IPS DF 6.9 (cell line): ENCODE results near the gene TNFRSF13B.

Source experiments
- DNase-seq: peaks from one replicate; pipeline ENCODE4 v3.0.0-alpha.2; 2013; ENCODE audit warnings: low read depth, low spot score
- H3K27ac ChIP-seq: one replicate; pipeline ENCODE4 v1.5.1; 2013; ENCODE audit warnings: low read length, control low read depth
- H3K27me3 ChIP-seq: 2 replicates; pipeline ENCODE4 v1.6.1; 2013; ENCODE audit warnings: mild to moderate bottlenecking, low read length; ENCODE audit not compliant: control insufficient read depth, insufficient read depth
- H3K36me3 ChIP-seq: 2 replicates; pipeline ENCODE4 v1.6.1; 2013; ENCODE audit warnings: low read length; ENCODE audit not compliant: control insufficient read depth, insufficient read depth
- H3K4me1 ChIP-seq: 2 replicates; pipeline ENCODE4 v1.6.1; 2013; ENCODE audit warnings: low read length; ENCODE audit not compliant: control insufficient read depth, insufficient read depth
- H3K4me3 ChIP-seq: 2 replicates; pipeline ENCODE4 v1.5.1; 2013; ENCODE audit warnings: mild to moderate bottlenecking, low read length
- H3K9me3 ChIP-seq: 2 replicates; pipeline ENCODE4 v1.6.1; 2013; ENCODE audit warnings: low read length, inconsistent platforms; ENCODE audit not compliant: control insufficient read depth, insufficient read depth
- WGBS: extraction: QIAGEN DNeasy Blood & Tissue Kit; methylation state at CpG from one replicate; pipeline ENCODE4 v1.1.7; 2013; ENCODE audit warnings: mixed read lengths, missing lambda C conversion rate; ENCODE audit not compliant: insufficient read length, insufficient coverage; 5-methylcytosine and 5-hydroxymethylcytosine counted together

TNFRSF13B gene

DNA sequence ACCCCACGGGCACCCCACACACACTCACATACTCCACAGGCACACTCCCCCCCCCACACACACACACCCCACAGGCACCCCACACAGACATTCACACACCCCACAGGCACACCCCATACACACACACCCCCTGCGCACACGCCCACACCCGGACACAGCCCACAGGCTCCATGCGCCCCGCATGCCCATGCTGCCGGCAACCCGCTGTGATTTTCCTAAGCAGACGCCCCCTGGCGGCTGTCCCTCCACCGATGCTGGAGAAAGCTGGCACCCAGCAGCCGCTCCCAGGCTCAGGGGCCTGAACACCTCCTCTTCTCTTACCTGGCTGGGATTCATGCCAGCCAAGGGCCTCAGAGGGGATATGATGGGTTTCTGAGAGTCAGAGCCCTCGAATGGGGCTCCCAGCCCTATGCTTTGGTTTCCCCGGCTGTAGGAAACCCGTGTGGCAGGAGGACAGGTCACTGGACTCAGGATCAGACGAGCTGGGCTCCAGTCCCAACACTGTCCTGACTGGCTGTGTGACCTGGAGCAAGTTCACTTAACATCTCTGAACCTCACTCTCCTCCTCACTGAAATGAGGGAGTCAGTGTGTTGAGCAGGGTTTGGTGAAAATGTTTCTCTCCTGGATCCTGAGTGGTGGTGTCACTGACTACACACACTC lies 19.6 kb upstream of the TNFRSF13B start:
- no peaks in the 10 kb centered on the region for H3K27me3 ChIP-seq
- no CpG with 5 or more reads among the region's 16 CpGs for WGBS
- no peaks in the 10 kb centered on the region for H3K9me3 ChIP-seq
- no peaks in the 10 kb centered on the region for H3K36me3 ChIP-seq
- H3K4me3 ChIP-seq, result no peak overlapping the region
- H3K4me1 ChIP-seq, result no peaks in the 10 kb centered on the region
- H3K27ac ChIP-seq, result no peak overlapping the region
- peak; percentile 52 for DNase-seq

DNA sequence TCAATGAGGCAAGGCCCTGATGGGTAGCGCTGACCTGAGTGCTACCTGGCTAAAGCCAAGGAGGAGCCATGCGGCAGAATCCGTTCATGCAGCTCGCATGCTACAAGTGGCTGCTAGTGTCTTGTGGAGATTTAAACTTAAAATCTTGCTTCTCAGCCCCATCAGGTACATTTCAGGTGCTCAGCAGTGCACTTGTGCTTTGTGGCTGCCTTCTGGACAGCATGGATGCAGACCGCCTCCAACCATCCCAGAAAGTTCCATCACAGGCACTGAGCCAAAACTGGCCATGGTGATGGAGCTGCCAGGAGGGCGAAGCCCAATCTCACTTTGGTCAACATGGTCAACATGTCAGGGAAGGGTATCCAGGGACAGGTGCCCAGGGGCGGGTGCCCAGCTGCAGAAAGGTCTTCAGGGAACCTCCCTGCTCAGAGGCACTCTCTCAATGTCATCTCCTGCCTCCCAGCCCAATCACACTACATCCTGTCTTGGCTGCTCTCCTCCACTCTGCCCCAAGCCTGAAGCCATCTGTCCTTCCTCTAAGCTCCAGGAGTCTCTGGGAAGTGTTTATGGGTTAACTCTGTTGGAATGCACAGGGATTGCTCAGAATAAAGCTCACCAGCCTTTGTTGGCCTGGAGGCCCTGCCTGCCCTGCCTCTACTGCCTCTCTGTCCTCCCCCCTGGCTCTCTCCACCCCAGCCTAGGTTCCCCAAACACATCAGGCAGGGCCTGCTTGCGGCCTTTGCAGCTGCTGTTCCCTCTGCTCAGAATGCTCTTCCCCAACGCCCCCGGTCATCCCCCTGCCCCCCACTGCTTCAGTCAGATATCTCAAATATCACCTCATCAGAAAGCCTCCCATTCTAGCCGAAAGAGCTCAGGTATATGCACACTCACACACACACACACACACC lies 18.3 kb upstream of the TNFRSF13B start:
- no CpG with 5 or more reads among the region's 11 CpGs for WGBS
- no peak overlapping the region for H3K27ac ChIP-seq
- H3K9me3 ChIP-seq, result no peaks in the 10 kb centered on the region
- no peaks in the 10 kb centered on the region for H3K27me3 ChIP-seq
- H3K4me1 ChIP-seq, result no peaks in the 10 kb centered on the region
- no peak for DNase-seq
- no peak overlapping the region for H3K4me3 ChIP-seq
- H3K36me3 ChIP-seq, result no peaks in the 10 kb centered on the region

DNA sequence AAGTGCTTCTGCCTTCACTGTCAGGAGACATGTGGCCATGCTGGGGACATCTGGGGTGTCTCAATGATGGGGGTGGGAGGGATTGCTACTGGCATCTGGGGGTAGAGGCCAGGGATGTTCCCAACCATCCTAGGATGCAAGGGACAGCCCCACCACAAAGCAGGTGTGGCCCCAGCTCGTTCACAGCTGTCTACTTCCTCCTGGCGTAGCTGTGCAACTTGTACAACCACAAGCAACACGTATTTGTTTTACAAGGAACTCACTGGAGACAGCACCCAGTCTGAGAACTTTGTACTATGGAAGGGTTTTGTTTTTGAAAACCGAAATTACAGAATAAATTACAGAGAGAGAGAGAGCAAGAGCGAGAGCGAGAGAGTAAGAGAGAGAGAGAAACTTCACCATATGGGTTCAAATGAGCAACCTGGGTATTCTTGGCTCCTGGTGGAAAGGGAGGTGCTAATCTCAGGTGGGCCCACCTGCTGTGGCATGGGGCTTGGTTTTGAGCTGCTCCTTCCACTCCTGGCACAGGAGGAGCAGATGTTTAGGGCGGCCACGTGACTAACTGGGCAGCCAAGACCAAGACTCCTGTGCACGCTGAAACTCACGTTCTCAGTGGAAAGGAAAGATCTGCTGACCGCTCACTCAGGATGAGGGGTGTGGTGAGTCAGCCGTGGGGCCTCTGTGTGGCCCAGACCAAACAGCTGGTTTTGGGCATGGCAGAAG lies 17.5 kb upstream of the TNFRSF13B start:
- WGBS, result no CpG with 5 or more reads among the region's 12 CpGs
- Histone ChIP-seq H3K9me3 (no peaks in the 10 kb centered on the region), H3K27me3 (no peaks in the 10 kb centered on the region), H3K4me3 (no peak overlapping the region), H3K36me3 (no peaks in the 10 kb centered on the region), H3K4me1 (no peaks in the 10 kb centered on the region), H3K27ac (no peak overlapping the region)
- DNase-seq, result no peak

DNA sequence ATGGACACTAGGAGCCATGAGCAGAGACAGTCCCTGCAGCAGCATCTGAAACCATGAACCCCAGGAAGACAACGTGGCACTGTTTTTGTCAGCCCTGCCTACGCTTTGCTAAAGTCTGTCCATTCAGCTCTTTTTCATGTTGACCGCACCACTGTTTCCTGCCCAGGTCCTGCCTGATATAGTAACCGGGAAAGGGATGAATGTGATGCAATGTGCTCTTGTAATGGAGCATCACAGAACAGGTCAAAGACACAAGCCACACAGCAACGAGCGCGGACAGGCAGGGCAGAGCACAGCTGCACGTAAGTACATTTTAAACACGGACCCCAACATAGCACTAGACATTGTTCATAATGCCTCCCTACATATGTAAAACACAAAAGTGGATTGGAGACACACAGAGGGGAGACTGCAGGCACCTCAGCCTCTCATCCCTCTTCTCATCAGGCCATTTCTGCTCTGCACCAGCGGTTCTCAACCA lies 16.9 kb upstream of the TNFRSF13B start:
- WGBS, result no CpG with 5 or more reads among the region's 10 CpGs
- no peak for DNase-seq
- Histone ChIP-seq H3K36me3 (no peaks in the 10 kb centered on the region), H3K9me3 (no peaks in the 10 kb centered on the region), H3K27me3 (no peaks in the 10 kb centered on the region), H3K4me1 (no peaks in the 10 kb centered on the region), H3K4me3 (no peak overlapping the region), H3K27ac (no peak overlapping the region)

DNA sequence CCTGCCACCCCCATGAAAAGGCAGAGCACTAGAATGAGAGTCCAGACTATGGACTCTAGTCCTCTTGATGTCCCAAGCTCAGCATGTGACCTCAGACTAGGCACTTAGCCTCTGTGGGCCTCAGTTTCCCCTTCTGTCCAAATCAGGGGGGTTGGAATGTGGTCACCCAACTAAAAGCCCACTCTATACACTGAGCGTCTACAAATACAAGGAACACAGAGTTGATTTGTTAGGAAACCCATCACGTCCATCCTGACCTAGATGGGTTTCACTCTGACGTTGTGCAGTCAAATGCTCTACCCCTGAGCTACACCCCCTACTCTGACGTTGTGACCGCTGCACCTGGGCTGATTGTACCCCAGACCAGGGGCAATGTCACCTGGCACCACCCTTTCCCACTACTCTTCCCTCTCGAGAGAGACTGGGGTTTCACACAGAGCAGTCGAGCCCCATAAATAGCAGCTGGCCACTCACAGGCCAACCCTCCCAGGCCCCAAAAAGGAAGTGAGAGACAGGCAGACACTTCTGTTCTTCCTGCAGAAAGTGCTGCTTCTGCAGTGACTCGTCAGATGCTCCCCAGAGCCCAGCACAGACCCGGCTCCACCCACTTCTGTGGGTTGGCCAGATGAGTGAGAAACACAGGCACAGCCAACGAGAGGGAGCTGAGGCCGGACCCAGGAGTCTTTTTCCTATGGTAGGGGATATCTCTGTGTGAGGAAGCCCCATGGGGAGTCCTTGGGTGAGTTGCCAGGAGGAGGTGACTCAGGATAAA lies 16.1 kb upstream of the TNFRSF13B start:
- no CpG with 5 or more reads among the region's 11 CpGs for WGBS
- Histone ChIP-seq H3K27me3 (no peaks in the 10 kb centered on the region), H3K9me3 (no peaks in the 10 kb centered on the region), H3K4me1 (no peaks in the 10 kb centered on the region), H3K36me3 (no peaks in the 10 kb centered on the region), H3K27ac (no peak overlapping the region), H3K4me3 (no peak overlapping the region)
- DNase-seq, result no peak

DNA sequence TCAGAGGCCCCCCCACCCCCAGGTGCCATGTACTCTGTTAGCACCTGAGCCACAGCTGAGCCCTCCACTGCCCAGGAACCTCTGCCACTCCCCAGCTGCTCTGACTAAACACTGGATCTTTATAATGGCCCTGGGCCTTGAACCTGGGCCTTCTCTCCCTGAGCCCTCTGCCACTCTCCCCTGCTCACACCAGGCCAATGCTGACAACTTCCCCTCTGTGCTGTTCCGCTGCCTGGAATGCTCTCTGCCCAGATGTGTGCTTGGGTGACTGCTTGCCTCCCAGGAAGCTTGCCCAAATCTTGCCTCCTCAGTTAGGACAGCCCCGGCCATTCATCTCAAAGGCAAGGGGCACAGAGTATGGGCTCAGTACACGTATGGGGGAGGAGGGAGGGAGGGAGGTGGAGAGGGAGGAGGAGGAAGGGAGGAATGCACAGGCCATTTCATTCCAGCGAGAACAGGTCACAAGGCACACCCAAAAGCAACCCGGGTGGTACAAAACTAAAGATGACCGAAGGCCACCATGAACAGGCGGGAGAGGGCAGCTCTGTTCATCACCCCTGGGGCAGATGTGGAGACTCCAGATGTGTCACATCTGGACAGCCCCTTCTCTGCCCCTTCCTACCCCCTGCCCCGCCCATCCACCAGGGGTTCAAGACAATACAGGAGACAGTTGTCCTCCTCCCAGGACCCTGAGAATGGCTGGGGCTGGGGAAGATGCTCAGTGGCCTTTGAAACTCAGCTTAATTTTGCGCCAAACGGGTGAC lies 15.3 kb upstream of the TNFRSF13B start:
- whole genome bisulfite sequencing, result no CpG with 5 or more reads among the region's 10 CpGs

DNA sequence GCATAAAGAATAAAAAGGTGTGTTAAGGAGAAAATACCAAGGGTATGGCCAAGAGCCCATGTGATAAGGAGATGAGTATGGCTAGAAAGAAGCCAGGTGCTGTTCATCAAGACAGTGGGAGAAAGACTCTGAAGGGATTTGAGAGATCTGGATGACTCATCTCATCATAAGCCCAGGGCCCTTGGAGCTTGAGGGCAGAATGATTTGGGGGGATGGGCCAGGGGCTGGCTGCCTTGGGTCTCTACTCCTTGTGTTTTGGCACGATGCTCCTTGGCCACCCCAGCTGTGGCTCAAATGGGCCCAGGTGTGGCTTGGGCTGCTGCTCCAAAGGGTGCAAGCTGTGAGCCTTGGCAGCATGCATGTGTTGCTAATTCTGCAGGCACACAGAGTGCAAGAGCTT lies 14.5 kb upstream of the TNFRSF13B start:
- DNase-seq, result no peak

More for the DNA sequence above, 15.3 kb upstream of the TNFRSF13B start:
- no peak overlapping the region for H3K27ac ChIP-seq
- no peak for DNase-seq
- H3K27me3 ChIP-seq, result no peaks in the 10 kb centered on the region
- H3K4me3 ChIP-seq, result no peak overlapping the region
- no peaks in the 10 kb centered on the region for H3K9me3 ChIP-seq
- H3K36me3 ChIP-seq, result no peaks in the 10 kb centered on the region
- H3K4me1 ChIP-seq, result no peaks in the 10 kb centered on the region

DNA sequence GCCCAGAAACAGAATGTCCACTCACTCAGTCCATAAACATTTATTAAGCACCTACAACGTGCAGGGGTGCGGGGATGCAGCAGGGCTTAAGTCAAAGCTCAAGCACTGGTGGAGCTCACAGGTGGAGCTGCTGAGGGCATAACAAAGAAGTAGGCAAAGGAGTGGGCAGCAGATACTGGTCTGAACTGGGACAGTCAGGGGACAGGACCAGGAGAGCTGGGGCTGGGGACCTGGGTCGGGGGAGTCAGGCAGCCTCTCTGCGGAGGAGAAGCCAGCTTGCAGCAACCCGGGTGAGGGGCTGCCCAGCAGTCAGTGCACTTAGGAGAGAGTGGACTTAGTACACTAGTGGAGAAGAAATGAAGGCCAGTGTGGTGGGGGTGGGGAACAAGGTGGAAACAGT lies 10.0 kb upstream of the TNFRSF13B start:
- WGBS, result no CpG with 5 or more reads among the region's 5 CpGs
- DNase-seq, result no peak

More for the DNA sequence above, 14.5 kb upstream of the TNFRSF13B start:
- no CpG with 5 or more reads among the region's 1 CpG for WGBS
- H3K36me3 ChIP-seq, result no peaks in the 10 kb centered on the region
- no peak overlapping the region for H3K27ac ChIP-seq
- H3K27me3 ChIP-seq, result no peaks in the 10 kb centered on the region
- no peak overlapping the region for H3K4me3 ChIP-seq
- H3K9me3 ChIP-seq, result no peaks in the 10 kb centered on the region
- H3K4me1 ChIP-seq, result no peaks in the 10 kb centered on the region

DNA sequence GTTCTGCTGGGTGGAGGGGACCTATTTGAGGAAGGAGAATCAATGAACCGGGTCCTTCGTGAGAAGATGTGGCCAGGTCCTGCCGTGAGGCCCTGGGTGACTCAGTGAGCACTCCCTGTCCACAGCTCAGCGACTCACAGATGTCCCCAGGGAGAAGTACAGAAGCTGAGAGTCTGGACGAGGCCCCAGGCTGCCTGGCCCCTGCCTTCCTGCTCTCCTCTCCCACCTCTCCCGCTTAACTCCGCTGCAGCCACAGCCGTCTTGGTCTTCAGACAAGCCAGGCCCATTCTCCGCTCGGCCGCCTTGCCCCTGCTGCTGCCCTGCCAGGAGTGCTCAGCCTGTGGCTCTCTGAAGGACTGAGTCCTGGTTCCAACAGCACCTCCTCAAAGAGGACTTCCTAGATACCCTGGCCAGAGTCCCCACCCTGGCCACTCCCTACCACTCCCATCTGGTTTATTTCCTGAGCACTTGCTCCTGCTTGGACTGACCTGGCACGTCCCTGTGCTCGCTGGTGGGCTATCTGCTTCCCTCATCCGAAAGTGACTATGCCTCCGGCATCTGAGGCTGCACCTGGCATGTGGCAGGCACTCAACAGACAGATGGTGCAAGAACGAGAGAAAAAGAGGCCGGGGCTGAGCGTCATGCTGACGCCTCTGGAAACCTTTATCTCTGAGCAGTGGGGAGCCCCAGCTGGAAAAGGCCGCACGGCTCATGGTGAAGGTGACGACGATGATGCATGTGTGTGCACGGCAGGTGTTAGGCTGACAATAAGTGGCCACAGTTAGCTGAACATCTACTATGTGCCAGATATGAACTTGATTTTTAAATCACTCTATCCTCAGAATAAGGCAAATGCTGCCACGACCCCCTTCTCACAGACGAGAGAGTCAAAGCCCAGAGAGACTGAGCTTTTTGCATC lies 9.2 kb upstream of the TNFRSF13B start:
- Histone ChIP-seq H3K4me1 (no peaks in the 10 kb centered on the region), H3K36me3 (no peaks in the 10 kb centered on the region), H3K27me3 (no peaks in the 10 kb centered on the region), H3K4me3 (no peak overlapping the region), H3K27ac (no peak overlapping the region), H3K9me3 (no peaks in the 10 kb centered on the region)
- DNase-seq, result no peak
- no CpG with 5 or more reads among the region's 26 CpGs for WGBS

More for the DNA sequence above, 10.0 kb upstream of the TNFRSF13B start:
- H3K36me3 ChIP-seq, result no peaks in the 10 kb centered on the region
- no peaks in the 10 kb centered on the region for H3K9me3 ChIP-seq
- no peaks in the 10 kb centered on the region for H3K27me3 ChIP-seq
- H3K27ac ChIP-seq, result no peak overlapping the region
- no peak overlapping the region for H3K4me3 ChIP-seq
- no peaks in the 10 kb centered on the region for H3K4me1 ChIP-seq
